Ramos (cell line): ENCODE results near the gene CDSN.

Source experiments
- in situ Hi-C: fragments of 300-500 bp; cut with MboI; formaldehyde crosslinking; loops from one replicate; pipeline ENCODE4 v1.14.3; 2022; ENCODE audit warnings: low sequenced_read_pairs; ENCODE audit not compliant: unreplicated experiment

The CDSN gene

GRCh38 chr6:31145386-31145785, 25.1 kb upstream of the CDSN start:
- in situ Hi-C loops, result no loop called here

- in situ Hi-C loops, result no loop called here
Observed at GRCh38 chr6:31144970-31145340, 24.7 kb upstream of the CDSN start.

- in situ Hi-C loops, result no loop called here
Observed at GRCh38 chr6:31144296-31144969, 24.2 kb upstream of the CDSN start.

GRCh38 chr6:31143148-31143547, 22.9 kb upstream of the CDSN start:
- in situ Hi-C loops, result no loop called here

GRCh38 chr6:31142361-31142761, 22.1 kb upstream of the CDSN start:
- in situ Hi-C loops, result no loop called here

GRCh38 chr6:31140643-31141042, 20.4 kb upstream of the CDSN start:
- in situ Hi-C loops, result no loop called here

- in situ Hi-C loops, result loop anchor here (5.0 kb wide), 2 partner anchors 53 to 228 kb away; no protein-coding TSS in a partner anchor
Observed at GRCh38 chr6:31139599-31139998, 19.4 kb upstream of the CDSN start.

- in situ Hi-C loops, result loop anchor here (5.0 kb wide), 2 partner anchors 53 to 228 kb away; no protein-coding TSS in a partner anchor
Observed at GRCh38 chr6:31138982-31139381, 18.7 kb upstream of the CDSN start, which contains the start of gene PSORS1C2. Gene PSORS1C2 (minus strand): TSS chr6:31139066. CDS start chr6:31139026, 40 bp downstream.

- in situ Hi-C loops, result loop anchor here (5.0 kb wide), 2 partner anchors 57 to 232 kb away; no protein-coding TSS in a partner anchor
Observed at GRCh38 chr6:31135710-31136109, 15.5 kb upstream of the CDSN start.

GRCh38 chr6:31132806-31133205, 12.6 kb upstream of the CDSN start:
- in situ Hi-C loops, result no loop called here

GRCh38 chr6:31131595-31131994, 11.3 kb upstream of the CDSN start:
- in situ Hi-C loops, result no loop called here

GRCh38 chr6:31130751-31131150, 10.5 kb upstream of the CDSN start:
- in situ Hi-C loops, result no loop called here

- in situ Hi-C loops, result no loop called here
Observed at GRCh38 chr6:31129130-31129529, 8.9 kb upstream of the CDSN start.

GRCh38 chr6:31128093-31128676, 7.9 kb upstream of the CDSN start:
- in situ Hi-C loops, result no loop called here

- in situ Hi-C loops, result no loop called here
Observed at GRCh38 chr6:31126396-31127175, 6.3 kb upstream of the CDSN start.

GRCh38 chr6:31125586-31126363, 5.5 kb upstream of the CDSN start:
- in situ Hi-C loops, result no loop called here

GRCh38 chr6:31125162-31125561, 4.9 kb upstream of the CDSN start:
- in situ Hi-C loops, result no loop called here

GRCh38 chr6:31122791-31123706, 2.8 kb upstream of the CDSN start:
- in situ Hi-C loops, result no loop called here

- in situ Hi-C loops, result no loop called here
Observed at GRCh38 chr6:31121131-31121790, 1.0 kb upstream of the CDSN start.
